Astrocyte (in vitro differentiated cells and primary cell): Measurements from ENCODE around the gene LYPD4. TPM values are rescaled to one million over a fixed set of nuclear protein-coding genes. Genes with fewer than 3 reads are reported as not detected.
A peak's percentile ranks its signal among the peaks of the same experiment; 100 is the strongest.
"Not testable (repeated sequence)": the region's sequence is repeated elsewhere in the genome, so short reads cannot be mapped to it uniquely, and the experiment has no call there.

Experiments used
- DNase-seq: peaks from one replicate; pipeline ENCODE4 v3.0.0-alpha.2; 2010; ENCODE audit warnings: low read depth
- FAIRE-seq: peaks from 2 replicates; lab custom pipeline; 2011; peaks lifted over from hg19 to GRCh38; lab: Jason Lieb, UNC
- H2AFZ ChIP-seq: 2 replicates; pipeline ENCODE4 v1.6.0; 2012; ENCODE audit warnings: low read depth, low read length, inconsistent platforms
- H3K27ac ChIP-seq: 2 replicates; pipeline ENCODE4 v1.5.1; 2011; ENCODE audit warnings: low read depth, low read length, inconsistent platforms
- H3K27me3 ChIP-seq: 2 replicates; pipeline ENCODE4 v1.6.0; 2011; ENCODE audit warnings: low read length, inconsistent platforms; ENCODE audit not compliant: insufficient read depth
- H3K36me3 ChIP-seq: 2 replicates; pipeline ENCODE4 v1.5.1; 2011; ENCODE audit warnings: low read length, inconsistent platforms; ENCODE audit not compliant: insufficient read depth
- H3K4me1 ChIP-seq: 2 replicates; pipeline ENCODE4 v1.5.1; 2011; ENCODE audit warnings: low read length, inconsistent platforms; ENCODE audit not compliant: insufficient read depth
- H3K4me2 ChIP-seq: 2 replicates; pipeline ENCODE4 v1.6.0; 2012; ENCODE audit warnings: low read length, inconsistent platforms
- H3K4me3 ChIP-seq: 2 replicates; pipeline ENCODE4 v1.5.1; 2011; ENCODE audit warnings: low read depth, mild to moderate bottlenecking, low read length, inconsistent platforms; ENCODE audit not compliant: insufficient read depth
- H3K79me2 ChIP-seq: 2 replicates; pipeline ENCODE4 v1.6.0; 2012; ENCODE audit warnings: mild to moderate bottlenecking, low read length, inconsistent platforms; ENCODE audit not compliant: insufficient read depth
- H3K9ac ChIP-seq: 2 replicates; pipeline ENCODE4 v1.6.0; 2012; ENCODE audit warnings: mild to moderate bottlenecking, low read length, inconsistent platforms
- H3K9me3 ChIP-seq: 2 replicates; pipeline ENCODE4 v1.5.1; 2012; ENCODE audit warnings: low read depth, mild to moderate bottlenecking, low read length, inconsistent platforms; ENCODE audit not compliant: insufficient read depth
- H4K20me1 ChIP-seq: 2 replicates; pipeline ENCODE4 v1.6.0; 2012; ENCODE audit warnings: low read length, inconsistent platforms; ENCODE audit not compliant: insufficient read depth
- H3K27ac Mint-ChIP-seq: one replicate; pipeline ENCODE4 v1.8.0; 2021; ENCODE audit warnings: mild to moderate bottlenecking, mixed read lengths; ENCODE audit not compliant: unreplicated experiment
- H3K27me3 Mint-ChIP-seq: one replicate; pipeline ENCODE4 v1.8.0; 2021; ENCODE audit warnings: low read depth, mixed read lengths; ENCODE audit not compliant: unreplicated experiment
- H3K36me3 Mint-ChIP-seq: one replicate; pipeline ENCODE4 v1.8.0; 2021; ENCODE audit warnings: low read depth, mixed read lengths; ENCODE audit not compliant: unreplicated experiment
- H3K4me1 Mint-ChIP-seq: one replicate; pipeline ENCODE4 v1.8.0; 2021; ENCODE audit warnings: low read depth, mixed read lengths; ENCODE audit not compliant: unreplicated experiment
- H3K4me3 Mint-ChIP-seq: one replicate; pipeline ENCODE4 v1.8.0; 2021; ENCODE audit warnings: mild to moderate bottlenecking, moderate library complexity, mixed read lengths; ENCODE audit not compliant: unreplicated experiment
- H3K9me3 Mint-ChIP-seq: one replicate; pipeline ENCODE4 v1.8.0; 2021; ENCODE audit warnings: mild to moderate bottlenecking, mixed read lengths; ENCODE audit not compliant: unreplicated experiment
- CTCF ChIP-seq: IDR thresholded peaks from 2 replicates; pipeline ENCODE4 v1.5.1; 2011; ENCODE audit warnings: low read depth, mild to moderate bottlenecking, inconsistent platforms, low read length, moderate library complexity; ENCODE audit not compliant: insufficient read depth
- EZH2 ChIP-seq: IDR thresholded peaks from 2 replicates; pipeline ENCODE4 v1.6.1; 2012; ENCODE audit warnings: mild to moderate bottlenecking, low read length, inconsistent platforms; ENCODE audit not compliant: insufficient read depth
- total RNA-seq: library from RNA; stranded (reverse); gene quantifications from 2 replicates; pipeline ENCODE4 v1.2.1, GENCODE V29; 2021

Gene LYPD4
- total RNA-seq, 1 donor from 2014 or later, result not detected

GRCh38 chr19:41876847-41877832 lies 32.7 kb upstream of the LYPD4 start, which contains the start of gene CD79A:
CD79A (plus strand) TSS chr19:41877279; CDS start chr19:41877305, 26 bp downstream.
- Histone ChIP-seq H3K27ac (no peak within 1 kb of the TSS), H2AFZ (no peak within 1 kb of the TSS), H3K27me3 (peaks cover 2% of the 10 kb centered on the region), H3K9me3 (no peaks in the 10 kb centered on the region), H3K36me3 (peaks cover 3% of the 10 kb centered on the region), H4K20me1 (peaks cover 9% of the 10 kb centered on the region), H3K4me3 (no peak within 1 kb of the TSS), H3K9ac (no peak within 1 kb of the TSS), H3K4me2 (no peak within 1 kb of the TSS), H3K79me2 (no peaks in the 10 kb centered on the region), H3K4me1 (no peaks in the 10 kb centered on the region)
- TF ChIP-seq EZH2 (no peak), CTCF (no peak)
- Mint-ChIP-seq H3K9me3 (no peaks in the 10 kb centered on the region), H3K36me3 (no peaks in the 10 kb centered on the region), H3K27me3 (peaks cover 7% of the 10 kb centered on the region), H3K4me3 (no peak within 1 kb of the TSS), H3K27ac (no peak within 1 kb of the TSS), H3K4me1 (no peaks in the 10 kb centered on the region)
- FAIRE-seq (no peak), DNase-seq (no peak)

- H3K4me1 Mint-ChIP-seq, H3K9me3 ChIP-seq, H3K27me3 Mint-ChIP-seq, H3K79me2 ChIP-seq, H2AFZ ChIP-seq, H3K27me3 ChIP-seq, H3K9me3 Mint-ChIP-seq, H3K4me3 ChIP-seq, H3K27ac Mint-ChIP-seq, FAIRE-seq, DNase-seq, H3K4me3 Mint-ChIP-seq, H3K9ac ChIP-seq, H3K36me3 Mint-ChIP-seq, H3K4me2 ChIP-seq, H3K4me1 ChIP-seq, H3K27ac ChIP-seq: not testable (repeated sequence)
- H4K20me1 ChIP-seq, result peaks cover 21% of the 10 kb centered on the region
- H3K36me3 ChIP-seq, result peaks cover 13% of the 10 kb centered on the region
Measured at GRCh38 chr19:41875973-41876372, 31.5 kb upstream of the LYPD4 start.

- H3K27ac Mint-ChIP-seq, result peak overlapping the region; percentile 80
- FAIRE-seq (no peak), DNase-seq (peak; percentile 43)
Measured at GRCh38 chr19:41872775-41873647, 28.5 kb upstream of the LYPD4 start.

More at GRCh38 chr19:41872775-41873647, 28.5 kb upstream of the LYPD4 start:
- TF ChIP-seq CTCF, result peak; percentile 47
- no peak for TF ChIP-seq EZH2
- no peaks in the 10 kb centered on the region for H3K27me3 Mint-ChIP-seq
- Histone ChIP-seq H3K9me3 (no peaks in the 10 kb centered on the region), H3K4me3 (no peak overlapping the region), H3K79me2 (peaks cover 17% of the 10 kb centered on the region), H3K27ac (no peak overlapping the region), H3K9ac (no peak overlapping the region), H2AFZ (no peak overlapping the region), H3K27me3 (peaks cover 2% of the 10 kb centered on the region), H4K20me1 (peaks cover 50% of the 10 kb centered on the region), H3K36me3 (peaks cover 36% of the 10 kb centered on the region), H3K4me2 (no peak overlapping the region), H3K4me1 (no peaks in the 10 kb centered on the region)
- no peak overlapping the region for H3K4me3 Mint-ChIP-seq
- peaks cover 4% of the 10 kb centered on the region for H3K36me3 Mint-ChIP-seq
- H3K4me1 Mint-ChIP-seq, result peaks cover 14% of the 10 kb centered on the region
- H3K9me3 Mint-ChIP-seq, result no peaks in the 10 kb centered on the region
